Activated CD8-positive, alpha-beta T cell treated with anti-CD3 and anti-CD28 coated beads for 36 hours (primary cell): ENCODE results near the gene PRDM16. TPM values are rescaled to one million over a fixed set of nuclear protein-coding genes. Genes with fewer than 3 reads are reported as not detected.

Experiments used
- ATAC-seq: fragments of 200-7000 bp; cut with Tn5 transposase; one replicate; pipeline ENCODE4 v1.10.0; 2021; ENCODE audit warnings: mild to moderate bottlenecking, moderate library complexity
- CTCF ChIA-PET: fragments of 350-600 bp; sonication (Branson Sonifier 250); formaldehyde crosslinking; loops from one replicate; lab custom pipeline; 2021; ENCODE audit warnings: antibody characterized with exemption; lab: Charles Lee
- POLR2A ChIA-PET: fragments of 350-600 bp; sonication (Branson Sonifier 250); formaldehyde crosslinking; loops from one replicate; lab custom pipeline; 2021; ENCODE audit warnings: antibody characterized with exemption; lab: Charles Lee
- DNase-seq: peaks from one replicate; pipeline ENCODE4 v3.0.0-alpha.2; 2020
- H3K27ac Mint-ChIP-seq: one replicate; pipeline ENCODE4 v1.8.0; 2021; ENCODE audit warnings: mild to moderate bottlenecking, mixed read lengths
- H3K27me3 Mint-ChIP-seq: one replicate; pipeline ENCODE4 v1.8.0; 2021; ENCODE audit warnings: mixed read lengths
- H3K36me3 Mint-ChIP-seq: one replicate; pipeline ENCODE4 v1.8.0; 2021; ENCODE audit warnings: low read depth, mixed read lengths
- H3K4me1 Mint-ChIP-seq: one replicate; pipeline ENCODE4 v1.8.0; 2021; ENCODE audit warnings: low read depth, mixed read lengths
- H3K4me3 Mint-ChIP-seq: one replicate; pipeline ENCODE4 v1.8.0; 2021; ENCODE audit warnings: mild to moderate bottlenecking, moderate library complexity, mixed read lengths
- H3K9me3 Mint-ChIP-seq: one replicate; pipeline ENCODE4 v1.8.0; 2021; ENCODE audit warnings: mixed read lengths
- CTCF ChIP-seq: fragments of 200-600 bp; IDR thresholded peaks from one replicate; pipeline ENCODE4 v1.8.0; 2022; ENCODE audit warnings: antibody characterized with exemption, mild to moderate bottlenecking
- intact Hi-C: fragments of 100-400 bp; cut with micrococcal nuclease; formaldehyde crosslinking; loops from one replicate; pipeline ENCODE4 v1.10.0; 2022
- total RNA-seq, 2 experiments: library from RNA; stranded (reverse); gene quantifications; one replicate each; pipeline ENCODE4 v1.2.3, GENCODE V29; 2021

The PRDM16 gene
- total RNA-seq, 2 experiments from 2014 or later, result 0.29 to 0.49 TPM

- ChIA-PET CTCF (no interaction called here), POLR2A (no interaction called here)
- no peak overlapping the region for H3K4me3 Mint-ChIP-seq
- no peak for DNase-seq
- H3K36me3 Mint-ChIP-seq, result no peaks in the 10 kb centered on the region
- no peaks in the 10 kb centered on the region for H3K9me3 Mint-ChIP-seq
- intact Hi-C loops, result no loop called here
- no peaks in the 10 kb centered on the region for H3K27me3 Mint-ChIP-seq
- TF ChIP-seq CTCF, result no peak
- H3K4me1 Mint-ChIP-seq, result no peaks in the 10 kb centered on the region
- no peak overlapping the region for H3K27ac Mint-ChIP-seq
- ATAC-seq, result no peak
Observed at GRCh38 chr1:3114131-3114744, 45.2 kb downstream of the PRDM16 start.

- no peaks in the 10 kb centered on the region for H3K36me3 Mint-ChIP-seq
- H3K9me3 Mint-ChIP-seq, result no peaks in the 10 kb centered on the region
- CTCF ChIA-PET, result no interaction called here
- no peaks in the 10 kb centered on the region for H3K27me3 Mint-ChIP-seq
- no peaks in the 10 kb centered on the region for H3K4me1 Mint-ChIP-seq
- no peak for ATAC-seq
- intact Hi-C loops, result no loop called here
- DNase-seq, result no peak
- POLR2A ChIA-PET, result no interaction called here
- TF ChIP-seq CTCF, result no peak
- no peak overlapping the region for H3K27ac Mint-ChIP-seq
- no peak overlapping the region for H3K4me3 Mint-ChIP-seq
Observed at GRCh38 chr1:3114846-3115245, 45.8 kb downstream of the PRDM16 start.

- intact Hi-C loops, result no loop called here
- ChIA-PET POLR2A (interaction anchor here (1.1 kb wide), 1 partner anchor 10 kb away, joined by 3 read pairs; no protein-coding TSS in a partner anchor), CTCF (no interaction called here)
- H3K27me3 Mint-ChIP-seq, result no peaks in the 10 kb centered on the region
- no peak overlapping the region for H3K4me3 Mint-ChIP-seq
- ATAC-seq (no peak), DNase-seq (no peak)
- no peaks in the 10 kb centered on the region for H3K9me3 Mint-ChIP-seq
- no peak for TF ChIP-seq CTCF
- no peak overlapping the region for H3K27ac Mint-ChIP-seq
- H3K36me3 Mint-ChIP-seq, result no peaks in the 10 kb centered on the region
- H3K4me1 Mint-ChIP-seq, result no peaks in the 10 kb centered on the region
Observed at GRCh38 chr1:3115275-3116149, 46.5 kb downstream of the PRDM16 start.

GRCh38 chr1:3116150-3116510 is 47.1 kb downstream of the PRDM16 start:
- Mint-ChIP-seq H3K4me3 (no peak overlapping the region), H3K9me3 (no peaks in the 10 kb centered on the region), H3K27me3 (no peaks in the 10 kb centered on the region), H3K27ac (no peak overlapping the region), H3K4me1 (no peaks in the 10 kb centered on the region), H3K36me3 (no peaks in the 10 kb centered on the region)
- POLR2A ChIA-PET, result interaction anchor here (1.1 kb wide), 1 partner anchor 9 kb away, joined by 3 read pairs; no protein-coding TSS in a partner anchor
- ATAC-seq, result no peak
- no peak for TF ChIP-seq CTCF
- intact Hi-C loops, result no loop called here
- CTCF ChIA-PET, result no interaction called here
- DNase-seq, result no peak

- Mint-ChIP-seq H3K27me3 (no peaks in the 10 kb centered on the region), H3K9me3 (no peaks in the 10 kb centered on the region), H3K27ac (no peak overlapping the region), H3K36me3 (no peaks in the 10 kb centered on the region), H3K4me3 (no peak overlapping the region), H3K4me1 (no peaks in the 10 kb centered on the region)
- ChIA-PET CTCF (no interaction called here), POLR2A (interaction anchor here (1.1 kb wide), 1 partner anchor 9 kb away, joined by 3 read pairs; no protein-coding TSS in a partner anchor)
- no peak for TF ChIP-seq CTCF
- intact Hi-C loops, result no loop called here
- ATAC-seq (no peak), DNase-seq (no peak)
Observed at GRCh38 chr1:3116560-3116959, 47.6 kb downstream of the PRDM16 start.
